Measurements from ENCODE around the gene FTO. TPM values are rescaled to one million over a fixed set of nuclear protein-coding genes. Genes with fewer than 3 reads are reported as not detected.

FTO gene
- total and polyA plus RNA-seq, 2 of the 13 experiments (the other 11 are each of a cell fraction or from before 2014, with no cell fraction given): 41.6 to 55.8 TPM

- 0 out of 2 replicates have a peak, but pooled peaks have one; percentile 23 for TF ChIP-seq SKIL (CRISPR knock-in tag; IDR thresholded peaks at IDR 0.05; ENCODE audit: borderline replicate concordance)
- peak; percentile 45; the same call in 1 of the 2 replicates for TF ChIP-seq FOXO1 (CRISPR knock-in tag; IDR thresholded peaks at IDR 0.05)
- peak; percentile 83 for TF ChIP-seq HMG20A (CRISPR knock-in tag; IDR thresholded peaks at IDR 0.05; ENCODE audit: borderline replicate concordance)
- no peak for TF ChIP-seq CENPX (CRISPR knock-in tag; IDR thresholded peaks at IDR 0.05)
- TF ChIP-seq CBX5 (CRISPR knock-in tag; IDR thresholded peaks at IDR 0.05; ENCODE audit: borderline replicate concordance): peak; percentile 96; the same call in 1 of the 2 replicates
- TF ChIP-seq PAX8 (CRISPR knock-in tag; IDR thresholded peaks at IDR 0.05; ENCODE audit: borderline replicate concordance): no peak
- 0 out of 2 replicates have a peak, but pooled peaks have one; percentile 47 for TF ChIP-seq ZBTB7B (CRISPR knock-in tag; IDR thresholded peaks at IDR 0.05)
- peak; percentile 84 for TF ChIP-seq PAXIP1 (CRISPR knock-in tag; conservative IDR thresholded peaks at IDR 0.05)
- TF ChIP-seq ARID5B (CRISPR knock-in tag; IDR thresholded peaks at IDR 0.05): peak; percentile 91
- 0 out of 2 replicates have a peak, but pooled peaks have one; percentile 49 for TF ChIP-seq ZNF3 (CRISPR knock-in tag; IDR thresholded peaks at IDR 0.05)
- TF ChIP-seq SIX1 (CRISPR knock-in tag; IDR thresholded peaks at IDR 0.05; ENCODE audit: borderline replicate concordance): peak; percentile 31; the same call in 1 of the 2 replicates
- 0 out of 2 replicates have a peak, but pooled peaks have one; percentile 14 for TF ChIP-seq NFYC (CRISPR knock-in tag; IDR thresholded peaks at IDR 0.05)
- peak; percentile 26; the same call in 1 of the 2 replicates for TF ChIP-seq MIER3 (CRISPR knock-in tag; IDR thresholded peaks at IDR 0.05; ENCODE audit: borderline replicate concordance)
- peak; percentile 17 for TF ChIP-seq TBL1XR1 (IDR thresholded peaks at IDR 0.05; ENCODE audit: borderline replicate concordance, low read length, partially characterized antibody)
- TF ChIP-seq NCOR1 (IDR thresholded peaks at IDR 0.05; ENCODE audit: borderline replicate concordance, low read length): peak; percentile 75; the same call in 1 of the 2 replicates
- no peak for TF ChIP-seq ZFP37 (CRISPR knock-in tag; IDR thresholded peaks at IDR 0.05; ENCODE audit: borderline replicate concordance)
Observed at GRCh38 chr16:53881371-53881770, 177.4 kb downstream of the FTO start (continued).
